Activated T-cell treated with anti-CD3 and anti-CD28 coated beads for 48 hours (primary cell): ENCODE data around the gene AQP7.
"Not testable (repeated sequence)": the region's sequence is repeated elsewhere in the genome, so short reads cannot be mapped to it uniquely, and the experiment has no call there.

ENCODE experiments used
- DNase-seq: peaks from one replicate; pipeline ENCODE4 v3.0.0-alpha.2; 2020; ENCODE audit warnings: low read depth

The AQP7 gene

DNA sequence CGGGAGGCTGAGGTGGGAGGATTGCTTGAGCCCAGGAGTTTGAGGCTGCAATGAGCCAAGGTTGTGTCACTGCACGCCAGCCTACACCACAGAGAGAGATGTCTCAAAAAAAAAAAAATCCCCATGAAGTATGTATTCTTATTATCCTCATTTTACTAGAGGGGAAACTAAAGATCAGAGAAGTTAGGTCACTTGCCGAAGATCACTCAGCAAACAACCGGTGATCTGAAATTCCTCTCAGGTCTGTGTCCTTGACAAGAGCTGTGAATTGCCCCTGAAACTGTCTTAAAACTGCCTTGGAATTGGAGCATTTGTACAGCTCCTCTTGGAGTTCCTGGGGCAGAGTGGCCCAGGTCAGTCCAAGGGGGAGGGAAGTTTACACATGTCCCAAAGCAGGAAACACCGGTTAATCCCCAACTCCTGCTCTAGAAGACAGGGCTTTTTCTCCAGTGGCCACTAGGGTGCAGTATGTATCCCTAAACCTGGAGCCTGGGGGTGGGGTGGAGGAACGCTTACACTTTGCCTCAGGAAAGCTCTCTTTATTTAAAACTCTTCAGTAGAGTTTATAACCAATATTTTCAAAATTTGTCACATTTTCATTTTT, 27.6 kb downstream of the AQP7 start:
- DNase-seq = peak; percentile 53

- DNase-seq = no peak
Observed at GRCh38 chr9:33374190-33374589, 28.2 kb downstream of the AQP7 start.

GRCh38 chr9:33372900-33373299, 29.5 kb downstream of the AQP7 start:
- no peak for DNase-seq

DNA sequence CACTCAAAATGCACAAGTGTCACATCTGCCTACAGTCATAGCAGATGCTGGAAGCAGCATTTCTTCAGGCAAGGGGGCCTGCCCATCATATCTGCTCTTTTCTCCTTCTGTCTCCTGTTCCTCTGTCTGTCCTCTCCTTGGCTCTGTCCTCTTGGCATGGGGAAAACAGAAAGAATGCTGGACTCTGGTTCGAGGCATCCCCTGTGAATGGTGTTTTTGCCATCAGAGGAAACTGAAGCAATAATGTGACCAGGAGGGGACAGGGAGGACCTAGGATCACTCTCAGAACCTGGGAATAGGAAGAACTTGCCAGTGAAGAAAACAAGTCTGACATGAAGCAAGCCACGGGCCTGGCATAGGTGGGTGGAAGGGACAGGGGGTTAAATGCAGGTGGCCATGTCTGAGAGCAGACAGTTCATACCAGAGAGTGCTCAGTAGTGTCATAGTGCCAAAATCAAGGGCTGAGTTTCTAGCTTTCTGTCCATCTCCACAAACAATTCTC, 35.3 kb downstream of the AQP7 start:
- DNase-seq = no peak

GRCh38 chr9:33364814-33365213, 37.6 kb downstream of the AQP7 start:
- DNase-seq = not testable (repeated sequence)

GRCh38 chr9:33364127-33364526, 38.2 kb downstream of the AQP7 start:
- no peak for DNase-seq

DNA sequence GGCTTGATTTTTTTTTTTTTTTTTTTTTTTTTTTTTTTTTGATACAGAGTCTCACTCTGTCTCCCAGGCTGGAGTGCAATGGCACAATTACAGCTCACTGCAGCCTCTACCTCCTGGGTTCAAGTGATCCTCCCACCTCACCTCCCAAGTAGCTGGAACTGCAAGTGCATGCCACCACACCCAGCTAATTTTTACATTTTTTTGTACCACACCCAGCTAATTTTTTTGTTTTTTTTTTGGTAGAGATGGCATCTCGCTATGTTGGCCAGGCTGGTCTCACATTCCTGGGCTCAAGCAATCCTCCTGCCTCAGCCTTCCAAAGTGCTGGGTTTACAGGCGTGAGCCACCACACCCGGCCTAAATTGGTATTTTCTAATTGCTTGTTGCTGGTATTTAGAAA, 43.7 kb downstream of the AQP7 start:
- DNase-seq = not testable (repeated sequence)

DNA sequence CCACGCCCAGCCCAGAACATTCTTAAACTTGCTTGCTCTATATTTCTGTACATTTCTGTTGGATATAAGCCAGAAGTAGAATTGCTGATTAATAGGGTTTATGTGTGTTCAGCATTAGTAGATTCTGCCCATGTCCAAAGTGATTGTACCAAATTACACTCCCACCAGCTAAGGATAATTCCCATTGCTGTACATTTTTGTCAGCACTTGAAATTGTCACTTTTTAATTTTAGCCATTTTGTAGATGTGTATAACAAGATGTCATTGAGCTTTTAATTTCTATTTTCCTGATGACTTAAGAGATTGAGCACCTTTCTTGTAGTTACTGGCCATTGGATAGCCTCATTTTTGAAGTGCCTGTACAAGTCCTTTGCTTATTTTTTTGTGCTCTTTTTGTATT, 46.4 kb downstream of the AQP7 start:
- no peak for DNase-seq

GRCh38 chr9:33354651-33355211, 47.6 kb downstream of the AQP7 start:
- DNase-seq = no peak

DNA sequence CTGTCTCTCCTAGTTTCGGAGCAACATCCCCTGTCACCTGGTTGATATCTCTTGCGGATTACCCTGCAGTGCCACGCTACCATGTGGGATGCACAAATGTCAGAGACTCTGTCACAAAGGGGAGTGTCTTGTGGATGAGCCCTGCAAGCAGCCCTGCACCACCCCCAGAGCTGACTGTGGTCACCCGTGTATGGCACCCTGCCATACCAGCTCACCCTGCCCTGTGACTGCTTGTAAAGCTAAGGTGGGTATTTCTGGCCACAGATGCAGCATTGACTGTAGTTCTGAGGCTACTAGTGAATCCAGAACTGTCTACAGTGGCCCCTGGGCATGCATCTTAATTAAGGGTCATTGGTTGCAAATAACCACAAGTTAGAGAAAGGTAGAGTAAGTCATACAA, 50.8 kb downstream of the AQP7 start:
- DNase-seq = no peak

GRCh38 chr9:33350310-33350709, 52.1 kb downstream of the AQP7 start:
- no peak for DNase-seq

DNA sequence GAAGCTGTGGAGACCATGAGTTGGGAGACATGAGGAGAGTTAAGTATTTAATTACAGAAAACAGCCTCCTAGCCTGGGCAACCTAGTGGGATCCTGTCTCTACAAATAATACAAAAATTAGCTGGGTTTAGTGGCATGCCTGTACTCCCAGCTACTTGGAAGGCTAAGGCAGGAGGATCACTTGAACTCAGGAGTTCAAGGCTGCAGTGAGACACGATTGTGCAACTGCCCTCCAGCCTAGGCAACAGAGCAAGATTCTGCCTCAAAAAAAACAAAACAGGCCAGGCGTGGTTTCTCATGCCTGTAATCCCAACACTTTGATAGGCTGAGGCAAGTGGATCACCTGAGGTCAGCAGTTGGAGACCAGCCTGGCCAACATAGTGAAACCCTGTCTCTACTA, 52.6 kb downstream of the AQP7 start:
- DNase-seq = no peak

GRCh38 chr9:33348998-33349397, 53.4 kb downstream of the AQP7 start:
- DNase-seq = no peak

DNA sequence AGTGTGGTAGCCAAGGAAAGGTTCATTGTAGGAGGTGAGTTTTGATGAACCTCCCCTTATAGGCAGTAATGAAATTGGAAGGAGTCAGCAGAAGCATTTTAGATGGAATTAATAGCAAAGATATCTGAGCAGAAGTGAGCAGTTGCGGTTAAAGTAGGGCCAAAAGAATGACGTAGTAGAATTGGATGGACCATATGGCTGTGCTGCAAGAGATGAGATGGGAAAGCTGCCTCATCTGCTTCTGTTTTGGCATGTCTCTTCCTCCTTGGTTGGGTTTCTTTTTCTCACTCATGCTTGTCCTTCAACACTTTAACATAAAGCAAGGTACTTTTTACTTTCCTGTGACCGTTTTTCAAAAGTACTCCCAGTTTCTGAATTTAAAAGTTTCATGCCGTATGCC, 55.8 kb downstream of the AQP7 start:
- no peak for DNase-seq

DNA sequence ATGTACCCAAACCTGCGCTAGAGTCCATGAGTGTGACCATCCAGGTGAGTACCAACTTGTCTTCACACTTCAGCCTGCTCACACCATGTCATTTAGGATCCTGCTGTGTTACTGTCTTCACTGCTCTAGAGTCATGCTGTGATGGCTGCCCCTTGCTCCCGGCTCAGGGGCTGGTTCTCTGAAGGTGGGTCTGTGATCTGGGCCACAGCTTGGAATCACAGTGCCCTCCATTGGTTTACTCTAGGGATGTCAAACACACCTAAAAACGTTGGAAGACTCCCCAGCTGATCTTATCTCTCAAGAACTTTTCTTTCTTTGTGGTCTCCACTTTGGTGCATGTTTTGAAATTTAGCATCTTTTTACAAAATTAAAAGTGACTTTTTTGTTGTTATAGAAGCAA, 58.2 kb downstream of the AQP7 start:
- no peak for DNase-seq

DNA sequence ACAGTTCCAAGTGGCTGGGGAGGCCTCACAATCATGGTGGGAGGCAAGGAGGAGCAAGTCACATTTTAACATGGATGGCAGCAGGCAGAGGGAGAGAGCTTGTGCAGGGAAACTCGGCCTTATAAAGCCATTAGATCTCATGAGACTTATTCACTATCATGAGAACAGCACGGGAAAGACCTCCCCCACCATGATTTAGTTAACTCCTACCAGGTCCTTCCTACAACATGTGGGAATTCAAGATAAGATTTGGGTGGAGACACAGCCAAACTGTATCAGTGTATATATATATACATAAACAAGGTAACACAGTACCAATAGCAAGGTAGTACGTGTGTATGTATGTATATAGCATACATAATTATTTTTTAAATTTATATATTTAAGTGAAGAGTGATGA, 61.2 kb downstream of the AQP7 start:
- DNase-seq = no peak

- no peak for DNase-seq
Observed at GRCh38 chr9:33340186-33340585, 62.2 kb downstream of the AQP7 start.
